Measurements from ENCODE around the gene BIRC6. TPM values are rescaled to one million over a fixed set of nuclear protein-coding genes. Genes with fewer than 3 reads are reported as not detected.

Gene BIRC6
- total RNA-seq, 2 experiments from 2014 or later = 81.2 to 125 TPM

DNA sequence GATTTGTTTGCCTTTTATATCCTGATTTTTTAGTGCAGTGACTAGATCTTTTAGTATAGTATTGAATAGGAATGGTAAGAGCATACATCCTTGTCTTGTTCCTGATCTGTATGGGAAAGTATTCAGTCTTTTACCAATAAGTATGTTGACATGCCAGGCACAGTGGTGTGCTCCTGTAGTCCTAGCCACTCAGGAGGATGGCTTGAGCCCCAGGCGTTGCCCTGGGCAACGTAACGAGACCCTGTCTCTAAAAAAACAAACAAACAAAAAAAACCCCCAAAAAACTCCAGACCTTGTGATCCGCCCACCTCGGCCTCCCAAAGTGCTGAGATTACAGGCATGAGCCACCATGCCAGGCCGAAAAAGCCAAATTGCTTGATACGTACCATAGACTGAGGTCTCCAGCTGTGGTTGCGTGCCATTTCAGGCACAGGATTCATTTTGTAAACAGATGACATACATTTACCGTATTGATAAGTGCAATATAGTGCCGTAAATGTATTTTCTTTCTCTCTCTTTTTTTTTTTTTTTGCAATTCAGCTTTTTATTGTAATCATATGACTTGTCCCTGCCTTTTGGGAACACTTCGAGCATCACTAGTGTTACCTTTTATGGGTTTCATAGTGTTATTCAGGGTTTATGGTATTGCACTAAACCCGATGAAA is 18.5 kb downstream of the BIRC6 start:
- POLR2A ChIA-PET = interaction anchor here (0.6 kb wide), 1 partner anchor 229 kb away, joined by 5 read pairs; no protein-coding TSS in a partner anchor

GRCh38 chr2:32376756-32377155 is 19.9 kb downstream of the BIRC6 start:
- POLR2A ChIA-PET = interaction anchor here (0.5 to 0.6 kb wide), 3 partner anchors 22 to 254 kb away, joined by 3 to 4 read pairs (median 3); no protein-coding TSS in a partner anchor

More for the DNA sequence above, 18.5 kb downstream of the BIRC6 start:
- Histone ChIP-seq H2AFZ (ENCODE audit: low read length) (no peak overlapping the region), H3K9me3 (ENCODE audit: low read length) (no peaks in the 10 kb centered on the region), H3K9me2 (ENCODE audit: insufficient read depth, low read length) (no peaks in the 10 kb centered on the region), H3K4me1 (ENCODE audit: insufficient read depth, low read length, poor library complexity, severe bottlenecking) (no peaks in the 10 kb centered on the region), H3K4me3 (ENCODE audit: low read depth, low read length, poor library complexity, severe bottlenecking) (no peak overlapping the region), H3K4me2 (ENCODE audit: low read length) (no peak overlapping the region), H4K20me1 (ENCODE audit: insufficient read depth, low read length) (peaks cover 35% of the 10 kb centered on the region), H3K27ac (ENCODE audit: low read depth, low read length, poor library complexity, severe bottlenecking) (no peak overlapping the region), H3K36me3 (ENCODE audit: insufficient read depth, low read length) (peaks cover 58% of the 10 kb centered on the region), H3K79me2 (ENCODE audit: insufficient read depth, low read depth, low read length) (peaks cover 100% of the 10 kb centered on the region)
- DNase-seq (ENCODE audit: low spot score) = no peak
- intact Hi-C loops (cut with micrococcal nuclease; ENCODE audit: unreplicated experiment) = no loop called here
- no TSS peak for BruUV-seq (replicated peaks)
- CTCF ChIA-PET (ENCODE audit: unreplicated experiment) = no interaction called here
- TF ChIP-seq EZH2phosphoT487 (IDR thresholded peaks at IDR 0.05; ENCODE audit: borderline replicate concordance, low read depth, low read length) = no peak
- no peak for TF ChIP-seq CTCF (conservative IDR thresholded peaks at IDR 0.05; ENCODE audit: low read length)

More at GRCh38 chr2:32376756-32377155, 19.9 kb downstream of the BIRC6 start:
- CTCF ChIA-PET (ENCODE audit: unreplicated experiment) = no interaction called here
- TF ChIP-seq EZH2phosphoT487 (IDR thresholded peaks at IDR 0.05; ENCODE audit: borderline replicate concordance, low read depth, low read length) = no peak
- TF ChIP-seq CTCF (conservative IDR thresholded peaks at IDR 0.05; ENCODE audit: low read length) = no peak
- no peak overlapping the region for H3K4me2 ChIP-seq (ENCODE audit: low read length)
- intact Hi-C loops (cut with micrococcal nuclease; ENCODE audit: unreplicated experiment) = no loop called here
- H3K27ac ChIP-seq (ENCODE audit: low read depth, low read length, poor library complexity, severe bottlenecking) = no peak overlapping the region
- H3K9me3 ChIP-seq (ENCODE audit: low read length) = no peaks in the 10 kb centered on the region
- no peak overlapping the region for H2AFZ ChIP-seq (ENCODE audit: low read length)
- no peak for DNase-seq (ENCODE audit: low spot score)
- H3K9me2 ChIP-seq (ENCODE audit: insufficient read depth, low read length) = no peaks in the 10 kb centered on the region
- H3K79me2 ChIP-seq (ENCODE audit: insufficient read depth, low read depth, low read length) = peaks cover 92% of the 10 kb centered on the region
- BruUV-seq (replicated peaks) = no TSS peak
- no peaks in the 10 kb centered on the region for H3K4me1 ChIP-seq (ENCODE audit: insufficient read depth, low read length, poor library complexity, severe bottlenecking)
- H4K20me1 ChIP-seq (ENCODE audit: insufficient read depth, low read length) = peaks cover 32% of the 10 kb centered on the region
- H3K36me3 ChIP-seq (ENCODE audit: insufficient read depth, low read length) = peaks cover 61% of the 10 kb centered on the region
- H3K4me3 ChIP-seq (ENCODE audit: low read depth, low read length, poor library complexity, severe bottlenecking) = no peak overlapping the region
